ENCODE measurements around the gene RYR2.

- TF ChIP-seq CTCF (IDR thresholded peaks at IDR 0.05) (no peak), POLR2A (IDR thresholded peaks at IDR 0.05) (no peak), POLR2AphosphoS5 (IDR thresholded peaks at IDR 0.05) (no peak)
These were observed 66.5 kb downstream of the RYR2 start for GRCh38 chr1:237108297-237109040.

Measured in suprapubic skin (tissue), 4 donors.